Hematopoietic multipotent progenitor cell treated with erythropoietin and hydrocortisone succinate and interleukin-3 and kit ligand, for 8 days (in vitro differentiated cells): ENCODE measurements around the gene ESYT3.
"Not testable (repeated sequence)": the region's sequence is repeated elsewhere in the genome, so short reads cannot be mapped to it uniquely, and the experiment has no call there.

Experiments
- DNase-seq: peaks from one replicate; pipeline ENCODE4 v3.0.0-alpha.2; 2015

ESYT3 gene

GRCh38 chr3:138495638-138496037 is 61.2 kb downstream of the ESYT3 start:
- DNase-seq = not testable (repeated sequence)

- DNase-seq = no peak
Observed at GRCh38 chr3:138496436-138496835, 62.0 kb downstream of the ESYT3 start.

DNA sequence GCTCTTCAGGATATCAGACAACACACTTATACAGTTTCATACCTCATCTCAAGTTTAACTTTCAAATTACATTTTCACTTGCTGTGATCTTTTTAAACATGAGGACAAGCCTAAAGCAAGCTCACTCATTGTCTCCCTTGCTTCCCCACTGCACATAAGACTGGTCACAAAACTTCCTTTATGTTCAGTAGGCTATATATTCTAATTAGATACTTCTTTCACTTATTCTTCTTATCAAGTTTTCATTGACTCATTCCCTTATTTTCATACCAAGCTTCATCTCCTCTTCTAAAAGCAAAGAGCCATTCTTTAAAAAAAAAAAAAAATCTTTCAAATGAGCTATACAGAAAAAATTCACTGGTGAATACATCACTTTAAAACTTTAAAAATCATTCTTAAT is 62.6 kb downstream of the ESYT3 start:
- DNase-seq = no peak

DNA sequence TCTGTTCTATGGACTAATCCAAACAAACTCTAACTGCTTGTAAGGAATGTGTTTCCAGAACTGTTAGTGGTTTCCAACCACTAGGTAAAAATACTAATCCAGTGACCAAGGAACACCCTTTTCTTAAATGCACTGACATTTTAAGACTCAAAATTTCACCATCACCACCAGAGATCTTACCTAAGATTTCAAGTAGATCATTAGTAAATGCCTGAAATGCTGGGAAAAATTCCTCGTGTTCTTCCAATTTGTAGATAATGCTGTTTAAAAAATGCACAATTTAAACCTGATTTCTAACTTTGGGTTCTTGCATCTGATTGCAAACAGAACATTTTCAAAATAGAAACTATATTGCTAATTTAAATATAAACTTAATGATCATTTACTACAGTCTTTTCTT is 63.4 kb downstream of the ESYT3 start:
- no peak for DNase-seq

GRCh38 chr3:138498991-138499390 is 64.6 kb downstream of the ESYT3 start:
- DNase-seq = no peak

GRCh38 chr3:138507524-138507923 is 73.1 kb downstream of the ESYT3 start:
- no peak for DNase-seq

DNA sequence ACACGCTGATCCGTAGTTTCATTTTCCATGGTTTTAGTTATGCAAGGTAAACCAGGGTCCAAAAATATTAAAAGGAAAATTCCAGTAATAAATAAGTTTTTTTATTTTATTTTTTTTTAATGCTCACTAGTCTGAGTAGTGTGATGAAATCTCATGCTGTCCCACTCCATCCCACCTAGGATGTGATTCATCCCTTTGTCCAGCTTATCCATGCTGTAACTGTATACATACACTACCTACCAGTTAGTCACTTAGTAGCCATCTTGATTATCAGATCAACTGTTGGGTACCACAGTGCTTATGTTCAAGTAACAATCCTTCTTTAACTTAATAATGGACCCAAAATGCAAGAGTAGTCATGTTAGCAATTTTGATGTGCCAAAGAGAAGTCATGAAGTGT is 75.2 kb downstream of the ESYT3 start:
- no peak for DNase-seq

DNA sequence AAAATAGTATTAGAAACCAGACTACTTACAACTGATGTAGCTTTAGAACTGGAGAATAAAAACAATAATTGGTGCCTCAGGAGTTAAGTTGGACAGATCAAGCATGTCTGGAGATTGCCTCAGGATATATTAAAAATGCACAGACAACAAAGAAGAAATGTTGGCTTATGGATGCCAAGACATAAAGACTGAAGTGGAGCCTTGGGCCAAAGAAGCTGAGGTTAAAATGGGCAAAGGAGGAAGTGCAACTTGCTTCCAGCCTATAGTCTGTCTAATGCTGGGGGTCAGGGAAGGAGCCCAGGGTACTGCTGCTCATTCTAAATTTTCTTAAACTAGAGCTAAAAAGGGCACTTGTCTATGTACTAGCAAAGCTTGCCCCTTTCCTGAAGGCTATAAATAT is 77.5 kb downstream of the ESYT3 start:
- no peak for DNase-seq

- DNase-seq = no peak
Observed at GRCh38 chr3:138513090-138513843, 78.9 kb downstream of the ESYT3 start.

GRCh38 chr3:138521445-138521844 is 87.0 kb downstream of the ESYT3 start:
- DNase-seq = not testable (repeated sequence)
